Esophagus squamous epithelium (tissue), 5 donors: ENCODE data around the gene BEST2. TPM values are rescaled to one million over a fixed set of nuclear protein-coding genes. Genes with fewer than 3 reads are reported as not detected.
"Not testable (repeated sequence)": the region's sequence is repeated elsewhere in the genome, so short reads cannot be mapped to it uniquely, and the experiment has no call there.

Source experiments
- DNase-seq: peaks from one replicate; lab custom pipeline; 2025; lab: John Stamatoyannopoulos, UW
- H3K27ac ChIP-seq, 4 donors: fragments of 200-600 bp; sonication (generic); one replicate each; pipeline ENCODE4 v1.5.1; 2016 to 2019; ENCODE audit warnings: mild to moderate bottlenecking in 1 of 4
- H3K27me3 ChIP-seq, 4 donors: fragments of 200-600 bp; sonication (generic); 1 replicate in 3 of 4; 2 replicates in 1 of 4; pipeline versions ENCODE4 v1.5.1 to v1.6.0; 2017 to 2021; ENCODE audit warnings: antibody characterized with exemption in 1 of 4
- H3K36me3 ChIP-seq, 3 donors: fragments of 200-600 bp; sonication (generic); one replicate each; pipeline ENCODE4 v1.5.1; 2016 to 2019
- H3K4me1 ChIP-seq, 3 donors: fragments of 200-600 bp; sonication (generic); one replicate each; pipeline ENCODE4 v1.5.1; 2017 to 2019
- H3K4me3 ChIP-seq, 4 donors: fragments of 200-600 bp; sonication (generic); 1 replicate in 3 of 4; 2 replicates in 1 of 4; pipeline ENCODE4 v1.5.1; 2016 to 2019; ENCODE audit warnings: mild to moderate bottlenecking in 2 of 4, moderate library complexity in 1 of 4
- H3K9me3 ChIP-seq, 3 donors: fragments of 200-600 bp; sonication (generic); one replicate each; pipeline ENCODE4 v1.5.1; 2016 to 2019
- POLR2A ChIP-seq, 4 donors: fragments of 450-650 bp; IDR thresholded peaks; one replicate each; pipeline ENCODE4 v1.6.1; 2017; ENCODE audit warnings: antibody characterized with exemption in 4 of 4, mild to moderate bottlenecking in 4 of 4, moderate library complexity in 3 of 4
- WGBS, 2 donors: methylation state at CpG; one replicate each; pipeline ENCODE4 v1.1.5; 2018; 5-methylcytosine and 5-hydroxymethylcytosine counted together
- intact Hi-C: fragments of 100-400 bp; cut with DNase I; formaldehyde crosslinking; loops from one replicate; pipeline ENCODE4 v1.15.0; 2022
- total RNA-seq, 4 donors: library from RNA; depleted of rRNA; stranded (reverse); fragments of >200 nt; gene quantifications; one replicate each; pipeline ENCODE4 v1.1.0, GENCODE V29; 2016
- TF ChIP-seq, protein P1 (sequence below), 6 experiments: fragments of 450-650 bp in 4 of 6; fragments of 200-600 bp in 2 of 6; sonication (generic) in 2 of 6; IDR thresholded peaks; one replicate each; pipeline ENCODE4 v1.5.1; 2016 to 2019; ENCODE audit warnings: antibody characterized with exemption in 6 of 6, mild to moderate bottlenecking in 4 of 6, moderate library complexity in 4 of 6
- donor health status: DM: yes; HTN: yes; CAD: no.

The BEST2 gene
- total RNA-seq, 4 donors from 2014 or later = 0.27 to 1.3 TPM; not detected in 2

DNA sequence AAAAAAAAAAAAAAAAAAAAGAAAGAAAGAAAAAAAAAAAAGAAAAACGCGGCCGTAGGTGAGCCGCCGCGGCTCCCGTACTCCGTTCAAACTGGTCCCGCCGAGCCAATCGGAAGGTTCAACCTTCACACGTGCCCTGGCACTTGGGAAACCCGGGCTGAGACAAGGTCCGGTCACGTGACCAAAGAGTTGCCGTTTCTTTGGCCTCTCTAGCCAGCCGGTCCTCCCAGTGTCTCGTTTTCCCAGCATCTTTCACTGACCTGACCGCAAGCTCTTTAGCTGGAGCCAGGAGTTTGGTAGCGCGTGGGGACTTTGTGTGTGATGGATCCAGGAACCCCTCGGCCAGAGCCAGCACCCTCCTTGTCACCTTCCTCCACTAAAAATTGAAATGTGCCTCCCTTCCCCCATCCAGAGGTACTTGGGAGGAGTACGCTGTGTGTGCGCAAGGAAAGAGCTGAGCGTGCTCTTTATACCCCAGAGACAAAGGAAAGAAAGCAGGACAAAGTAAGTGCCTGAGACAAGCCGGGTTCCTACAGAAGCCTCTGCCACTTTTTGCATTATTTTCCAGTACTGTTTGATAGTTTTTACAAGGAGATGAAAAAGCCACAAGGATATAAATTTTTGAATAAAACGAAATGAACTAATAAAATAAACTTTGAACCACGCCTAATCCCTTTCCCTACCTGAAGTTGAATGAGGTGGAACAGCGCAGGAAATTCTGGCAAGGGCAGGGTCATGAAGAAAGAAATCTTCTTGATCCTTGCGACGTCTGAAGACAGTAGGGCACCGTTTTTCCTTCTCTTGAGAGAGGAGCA is 28.8 kb upstream of the BEST2 start:
- peak overlapping the region; percentile 93 to 98 (median 97) for H3K27ac ChIP-seq
- H3K4me1 ChIP-seq = peaks cover 15 to 59% (median 22%) of the 10 kb centered on the region in 3 donors
- intact Hi-C loops = no loop called here
- H3K9me3 ChIP-seq = no peaks in the 10 kb centered on the region
- H3K36me3 ChIP-seq = peaks cover 0 to 24% (median 4%) of the 10 kb centered on the region in 3 donors
- peak; percentile 84 for DNase-seq
- H3K27me3 ChIP-seq = no peaks in the 10 kb centered on the region
- peak in 3 of 4 donors; percentile 23 to 44 (median 39) for TF ChIP-seq POLR2A (IDR thresholded peaks at IDR 0.05)
- TF ChIP-seq, protein P1, sequence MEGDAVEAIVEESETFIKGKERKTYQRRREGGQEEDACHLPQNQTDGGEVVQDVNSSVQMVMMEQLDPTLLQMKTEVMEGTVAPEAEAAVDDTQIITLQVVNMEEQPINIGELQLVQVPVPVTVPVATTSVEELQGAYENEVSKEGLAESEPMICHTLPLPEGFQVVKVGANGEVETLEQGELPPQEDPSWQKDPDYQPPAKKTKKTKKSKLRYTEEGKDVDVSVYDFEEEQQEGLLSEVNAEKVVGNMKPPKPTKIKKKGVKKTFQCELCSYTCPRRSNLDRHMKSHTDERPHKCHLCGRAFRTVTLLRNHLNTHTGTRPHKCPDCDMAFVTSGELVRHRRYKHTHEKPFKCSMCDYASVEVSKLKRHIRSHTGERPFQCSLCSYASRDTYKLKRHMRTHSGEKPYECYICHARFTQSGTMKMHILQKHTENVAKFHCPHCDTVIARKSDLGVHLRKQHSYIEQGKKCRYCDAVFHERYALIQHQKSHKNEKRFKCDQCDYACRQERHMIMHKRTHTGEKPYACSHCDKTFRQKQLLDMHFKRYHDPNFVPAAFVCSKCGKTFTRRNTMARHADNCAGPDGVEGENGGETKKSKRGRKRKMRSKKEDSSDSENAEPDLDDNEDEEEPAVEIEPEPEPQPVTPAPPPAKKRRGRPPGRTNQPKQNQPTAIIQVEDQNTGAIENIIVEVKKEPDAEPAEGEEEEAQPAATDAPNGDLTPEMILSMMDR (IDR thresholded peaks at IDR 0.05) = peak in 1 of 6 experiments; percentile 11
- 1% methylated on average over 27 of the region's 32 CpGs for WGBS, 2 donors
- H3K4me3 ChIP-seq = peak overlapping the region; percentile 81 to 91 (median 86)

DNA sequence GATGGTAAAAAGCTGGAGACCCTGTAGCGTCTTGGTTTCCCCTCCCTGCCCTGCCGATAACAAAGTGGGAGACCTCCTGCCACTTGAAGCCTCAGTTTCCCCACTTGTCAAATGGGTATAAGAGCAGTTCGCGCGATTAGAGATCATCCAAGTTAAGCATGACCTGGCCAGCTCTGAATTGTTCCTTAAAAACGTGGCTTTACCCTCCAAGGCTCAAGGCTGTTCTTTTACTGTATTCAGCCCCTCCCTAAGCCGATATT is 28.3 kb upstream of the BEST2 start:
- intact Hi-C loops = no loop called here

DNA sequence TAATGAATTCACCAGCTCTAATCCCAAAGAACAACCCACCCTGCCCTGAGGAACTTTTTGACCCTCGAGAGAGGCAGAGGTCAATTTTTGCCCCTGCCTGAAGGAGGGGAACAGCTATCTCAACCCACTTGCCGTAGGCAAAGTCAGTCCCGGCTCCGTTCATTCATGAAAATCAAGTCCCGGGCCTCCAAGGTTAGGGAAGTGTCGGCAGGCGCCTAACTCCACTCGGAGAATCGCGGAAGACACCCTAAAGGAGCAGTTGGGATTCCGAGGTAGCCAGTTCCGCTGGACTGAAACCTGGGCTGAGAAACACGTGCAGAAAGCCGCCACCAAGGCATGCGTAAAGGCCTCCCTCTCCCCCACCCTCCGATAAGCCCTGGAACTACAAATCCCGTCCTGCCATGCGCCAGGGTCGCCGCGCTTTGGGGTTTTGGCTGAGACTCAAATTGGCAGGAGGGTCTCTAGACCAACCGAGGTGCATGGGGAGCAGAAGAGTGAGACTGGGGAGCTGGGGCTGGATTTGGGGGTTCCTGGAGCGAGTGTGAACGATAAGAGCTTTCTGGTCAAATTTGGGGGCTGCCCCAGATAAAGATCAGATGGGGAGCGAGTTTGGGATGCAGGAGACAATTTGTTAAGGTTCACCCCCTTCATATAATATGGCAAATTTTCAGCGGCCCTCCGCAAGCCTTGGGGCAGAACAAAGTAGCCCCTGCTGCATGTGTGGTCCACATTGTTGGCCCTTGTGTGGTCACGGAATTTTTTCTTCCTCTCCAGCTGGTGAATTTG is 27.8 kb upstream of the BEST2 start, which contains the start of gene TNPO2:
TNPO2 (minus strand) TSS at position 292 of the 786 bp plus-strand sequence. CDS start 2,955 bp downstream, outside the sequence.
- peaks cover 15 to 48% (median 22%) of the 10 kb centered on the region in 3 donors for H3K4me1 ChIP-seq
- WGBS, 2 donors = 5 to 19% methylated on average over 7 to 23 of the region's 28 CpGs
- H3K27me3 ChIP-seq = no peaks in the 10 kb centered on the region
- H3K4me3 ChIP-seq = peak within 1 kb of the TSS; percentile 81 to 91 (median 86)
- intact Hi-C loops = no loop called here
- H3K9me3 ChIP-seq = no peaks in the 10 kb centered on the region
- H3K36me3 ChIP-seq = peaks cover 3 to 24% (median 7%) of the 10 kb centered on the region in 3 donors
- peak within 1 kb of the TSS; percentile 93 to 98 (median 97) for H3K27ac ChIP-seq
- no peak for TF ChIP-seq POLR2A (IDR thresholded peaks at IDR 0.05)
- TF ChIP-seq, protein P1 (IDR thresholded peaks at IDR 0.05) = no peak
- no peak for DNase-seq

More for the DNA sequence above, 28.3 kb upstream of the BEST2 start:
- Histone ChIP-seq H3K27me3 (no peaks in the 10 kb centered on the region), H3K9me3 (no peaks in the 10 kb centered on the region), H3K36me3 (peaks cover 0 to 24% (median 5%) of the 10 kb centered on the region in 3 donors), H3K4me1 (peaks cover 15 to 53% (median 22%) of the 10 kb centered on the region in 3 donors), H3K27ac (peak overlapping the region; percentile 93 to 98 (median 97)), H3K4me3 (peak overlapping the region; percentile 81 to 91 (median 86))
- DNase-seq = no peak
- 2 to 10% methylated on average over 3 to 6 of the region's 7 CpGs for WGBS, 2 donors
- TF ChIP-seq POLR2A (IDR thresholded peaks at IDR 0.05) = no peak
- TF ChIP-seq, protein P1 (IDR thresholded peaks at IDR 0.05) = no peak

DNA sequence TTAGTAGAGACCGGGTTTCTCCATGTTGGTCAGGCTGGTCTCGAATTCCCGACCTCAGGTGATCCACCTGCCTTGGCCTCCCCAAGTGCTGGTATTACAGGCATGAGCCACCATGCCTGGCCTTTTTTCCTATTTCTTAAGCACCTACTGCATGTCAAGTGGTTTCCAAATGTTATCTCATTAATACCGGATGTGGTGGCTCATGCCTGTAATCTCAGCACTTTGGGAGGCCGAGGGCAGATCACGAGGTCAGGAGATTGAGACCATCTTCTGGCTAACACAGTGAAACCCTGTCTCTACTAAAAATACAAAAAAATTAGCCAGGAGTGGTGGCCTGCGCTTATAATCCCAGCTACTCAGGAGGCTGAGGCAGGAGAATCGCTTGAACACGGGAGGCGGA is 26.0 kb upstream of the BEST2 start:
- intact Hi-C loops = not testable (repeated sequence)
- 88 to 95% methylated on average over 4 to 10 of the region's 10 CpGs for WGBS, 2 donors

DNA sequence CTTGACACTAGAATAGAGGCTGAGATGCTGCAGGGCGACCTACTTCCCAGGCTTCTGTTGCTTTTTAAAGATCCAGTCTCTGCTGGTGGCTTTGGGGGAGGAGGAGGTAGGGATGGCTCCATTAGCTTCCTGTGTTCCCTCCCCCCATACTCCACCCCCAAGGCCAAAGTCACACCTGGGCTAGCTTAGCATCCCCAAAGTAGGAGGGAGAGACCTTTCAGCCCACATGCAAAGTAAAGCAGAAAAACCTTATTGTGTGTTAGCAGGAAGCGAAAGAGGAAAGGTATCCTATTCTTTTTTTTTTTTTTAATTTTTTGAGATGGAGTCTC is 24.6 kb upstream of the BEST2 start:
- TF ChIP-seq, protein P1 (IDR thresholded peaks at IDR 0.05) = no peak
- no peak for TF ChIP-seq POLR2A (IDR thresholded peaks at IDR 0.05)

More for the DNA sequence above, 26.0 kb upstream of the BEST2 start:
- not testable (repeated sequence) for H3K9me3 ChIP-seq, H3K27ac ChIP-seq, DNase-seq, H3K4me3 ChIP-seq, H3K27me3 ChIP-seq
- Histone ChIP-seq H3K4me1 (peaks cover 8 to 35% (median 21%) of the 10 kb centered on the region in 3 donors), H3K36me3 (peaks cover 13 to 34% (median 22%) of the 10 kb centered on the region in 3 donors)

More for the DNA sequence above, 24.6 kb upstream of the BEST2 start:
- Histone ChIP-seq H3K27ac (no peak overlapping the region), H3K27me3 (no peaks in the 10 kb centered on the region), H3K9me3 (no peaks in the 10 kb centered on the region), H3K4me3 (no peak overlapping the region), H3K4me1 (peaks cover 13 to 31% (median 19%) of the 10 kb centered on the region in 3 donors), H3K36me3 (peaks cover 13 to 47% (median 25%) of the 10 kb centered on the region in 3 donors)
- WGBS, 2 donors = 71% methylated on average over 2 of the region's 2 CpGs
- intact Hi-C loops = no loop called here
- DNase-seq = no peak
